GM12878 (cell line): ENCODE data around the gene ATP2A1. TPM values are rescaled to one million over a fixed set of nuclear protein-coding genes. Genes with fewer than 3 reads are reported as not detected.

ENCODE experiments used
- BACH1 ChIP-seq: fragments of 450-650 bp; IDR thresholded peaks from 2 replicates; pipeline ENCODE4 v1.6.1; 2017; ENCODE audit warnings: mild to moderate bottlenecking, borderline replicate concordance
- CUX1 ChIP-seq: IDR thresholded peaks from 2 replicates; pipeline ENCODE4 v1.6.1; 2012; ENCODE audit warnings: improper control_type of control experiment, low read depth, low read length; ENCODE audit not compliant: insufficient replicate concordance
- ESRRA ChIP-seq: IDR thresholded peaks from 2 replicates; pipeline ENCODE4 v1.6.1; 2012; ENCODE audit warnings: mild to moderate bottlenecking, low read length, improper control_type of control experiment
- ETV6 ChIP-seq, 2 experiments: fragments of 450-650 bp in 1 of 2; IDR thresholded peaks in 1 of 2; conservative IDR thresholded peaks in 1 of 2; 2 replicates each; pipeline ENCODE4 v1.6.1; 2014; ENCODE audit warnings: antibody characterized with exemption in 1 of 2, borderline replicate concordance in 1 of 2, low read depth in 1 of 2, mild to moderate bottlenecking in 1 of 2, moderate library complexity in 1 of 2
- FOXM1 ChIP-seq: IDR thresholded peaks from 2 replicates; pipeline ENCODE4 v1.6.1; 2012; ENCODE audit warnings: low read depth, mild to moderate bottlenecking, inconsistent platforms, low read length, moderate library complexity
- HDAC2 ChIP-seq: fragments of 200-600 bp; sonication (generic); IDR thresholded peaks from 2 replicates; pipeline ENCODE4 v1.6.1; 2017
- HDAC6 ChIP-seq: fragments of 200-600 bp; sonication (generic); IDR thresholded peaks from one replicate; pipeline ENCODE4 v1.8.0; 2017; ENCODE audit warnings: antibody characterized with exemption; ENCODE audit not compliant: unreplicated experiment
- IKZF2 ChIP-seq, 2 experiments: fragments of 450-650 bp; IDR thresholded peaks; 2 replicates each; pipeline ENCODE4 v1.6.1; 2017; ENCODE audit warnings: mild to moderate bottlenecking in 2 of 2, moderate library complexity in 2 of 2
- KDM1A ChIP-seq: fragments of 200-600 bp; sonication (generic); IDR thresholded peaks from 2 replicates; pipeline ENCODE4 v1.6.1; 2016; ENCODE audit warnings: borderline replicate concordance
- KLF5 ChIP-seq: fragments of 450-650 bp; IDR thresholded peaks from 2 replicates; pipeline ENCODE4 v1.6.1; 2014; ENCODE audit warnings: mild to moderate bottlenecking; ENCODE audit not compliant: partially characterized antibody
- LARP7 ChIP-seq: fragments of 450-650 bp; IDR thresholded peaks from 2 replicates; pipeline ENCODE4 v1.6.1; 2017; ENCODE audit warnings: mild to moderate bottlenecking
- MYB ChIP-seq: fragments of 150-350 bp; IDR thresholded peaks from 2 replicates; pipeline ENCODE4 v1.6.1; 2014; ENCODE audit warnings: mild to moderate bottlenecking, low read depth, low read length, borderline replicate concordance
- NR2C2 ChIP-seq: IDR thresholded peaks from 2 replicates; pipeline ENCODE4 v1.6.1; 2011; ENCODE audit warnings: borderline replicate concordance, low read depth; ENCODE audit not compliant: control insufficient read depth, insufficient read length
- RELB ChIP-seq: fragments of 450-650 bp; IDR thresholded peaks from 2 replicates; pipeline ENCODE4 v1.6.1; 2017; ENCODE audit warnings: low read depth, mild to moderate bottlenecking, moderate library complexity
- SREBF1 ChIP-seq: IDR thresholded peaks from 2 replicates; pipeline ENCODE4 v1.6.1; 2012; ENCODE audit warnings: mild to moderate bottlenecking, low read length
- YBX1 ChIP-seq: fragments of 450-650 bp; IDR thresholded peaks from 2 replicates; pipeline ENCODE4 v1.6.1; 2016; ENCODE audit warnings: antibody characterized with exemption
- ZNF207 ChIP-seq: fragments of 450-650 bp; IDR thresholded peaks from 2 replicates; pipeline ENCODE4 v1.6.1; 2014; ENCODE audit warnings: antibody characterized with exemption, mild to moderate bottlenecking, borderline replicate concordance
- polyA plus RNA-seq, 11 experiments: library from polyadenylated mRNA; depleted of rRNA in 4 of 11; unstranded in 6 of 11; stranded (reverse) in 5 of 11; fragments of >200 nt; fragmentation: Nextera tagmentation in 4 of 11; fragmentation: Illumina TruSeq in 1 of 11; extraction: Ambion mirVana in 4 of 11; extraction: Trizol in 1 of 11; gene quantifications; 1 replicate in 1 of 11; 2 replicates in 10 of 11; pipeline versions ENCODE4 v1.2.1 to v1.2.3, GENCODE V29; 2011 to 2016; ENCODE audit warnings: inconsistent platforms in 2 of 11, missing spikeins in 2 of 11, low read depth in 1 of 11
- total RNA-seq, 4 experiments: library from RNA; depleted of rRNA in 3 of 4; stranded (reverse); fragments of >200 nt in 3 of 4; fragmentation: Illumina TruSeq in 1 of 4; extraction: Trizol in 1 of 4; gene quantifications; 2 replicates each; pipeline versions ENCODE4 v1.2.1 to v1.2.3, GENCODE V29; 2013 to 2021
- TF ChIP-seq, protein P1 (sequence below): fragments of 450-650 bp; formaldehyde crosslinking; IDR thresholded peaks from 2 replicates; pipeline ENCODE4 v1.5.0; 2022; ENCODE audit warnings: mild to moderate bottlenecking, missing genetic modification characterization
- TF ChIP-seq, protein P2 (sequence below): IDR thresholded peaks from 2 replicates; pipeline ENCODE4 v1.6.1; 2012; ENCODE audit warnings: low read depth, low read length, improper control_type of control experiment

The ATP2A1 gene
- total and polyA plus RNA-seq, 10 of the 15 experiments (the other 5 are each of a cell fraction or from before 2014, with no cell fraction given), result 0.13 to 1.7 (median 0.88) TPM

GRCh38 chr16:28930652-28931051, 52.4 kb downstream of the ATP2A1 start (continued):
- TF ChIP-seq CUX1, result peak; percentile 77
- peak; percentile 60; the same call in 1 of the 2 replicates for TF ChIP-seq RELB
- no peak; a peak in 1 of 4 replicates for TF ChIP-seq ETV6 (conservative IDR thresholded peaks at IDR 0.05 in 1 of 2, IDR thresholded peaks at IDR 0.05 in 1 of 2; ENCODE audit: borderline replicate concordance in 1 of 2, low read depth in 1 of 2)
- TF ChIP-seq ESRRA, result no peak
- TF ChIP-seq FOXM1, result no peak
- TF ChIP-seq MYB, result no peak
- TF ChIP-seq HDAC2, result no peak
- no peak for TF ChIP-seq HDAC6
- TF ChIP-seq YBX1, result peak; percentile 63; the same call in 1 of the 2 replicates
- TF ChIP-seq KDM1A, result no peak
- TF ChIP-seq IKZF2 (IDR thresholded peaks at IDR 0.05), result peak; percentile 84 to 85; a peak in 3 of 4 replicates
- no peak for TF ChIP-seq SREBF1
- no peak for TF ChIP-seq LARP7
- TF ChIP-seq, protein P1, sequence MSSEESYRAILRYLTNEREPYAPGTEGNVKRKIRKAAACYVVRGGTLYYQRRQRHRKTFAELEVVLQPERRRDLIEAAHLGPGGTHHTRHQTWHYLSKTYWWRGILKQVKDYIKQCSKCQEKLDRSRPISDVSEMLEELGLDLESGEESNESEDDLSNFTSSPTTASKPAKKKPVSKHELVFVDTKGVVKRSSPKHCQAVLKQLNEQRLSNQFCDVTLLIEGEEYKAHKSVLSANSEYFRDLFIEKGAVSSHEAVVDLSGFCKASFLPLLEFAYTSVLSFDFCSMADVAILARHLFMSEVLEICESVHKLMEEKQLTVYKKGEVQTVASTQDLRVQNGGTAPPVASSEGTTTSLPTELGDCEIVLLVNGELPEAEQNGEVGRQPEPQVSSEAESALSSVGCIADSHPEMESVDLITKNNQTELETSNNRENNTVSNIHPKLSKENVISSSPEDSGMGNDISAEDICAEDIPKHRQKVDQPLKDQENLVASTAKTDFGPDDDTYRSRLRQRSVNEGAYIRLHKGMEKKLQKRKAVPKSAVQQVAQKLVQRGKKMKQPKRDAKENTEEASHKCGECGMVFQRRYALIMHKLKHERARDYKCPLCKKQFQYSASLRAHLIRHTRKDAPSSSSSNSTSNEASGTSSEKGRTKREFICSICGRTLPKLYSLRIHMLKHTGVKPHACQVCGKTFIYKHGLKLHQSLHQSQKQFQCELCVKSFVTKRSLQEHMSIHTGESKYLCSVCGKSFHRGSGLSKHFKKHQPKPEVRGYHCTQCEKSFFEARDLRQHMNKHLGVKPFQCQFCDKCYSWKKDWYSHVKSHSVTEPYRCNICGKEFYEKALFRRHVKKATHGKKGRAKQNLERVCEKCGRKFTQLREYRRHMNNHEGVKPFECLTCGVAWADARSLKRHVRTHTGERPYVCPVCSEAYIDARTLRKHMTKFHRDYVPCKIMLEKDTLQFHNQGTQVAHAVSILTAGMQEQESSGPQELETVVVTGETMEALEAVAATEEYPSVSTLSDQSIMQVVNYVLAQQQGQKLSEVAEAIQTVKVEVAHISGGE (CRISPR knock-in tag), result no peak
- no peak for TF ChIP-seq NR2C2
- TF ChIP-seq ZNF207, result peak; percentile 20; the same call in 1 of the 2 replicates
- no peak for TF ChIP-seq BACH1
- TF ChIP-seq KLF5, result no peak
- TF ChIP-seq, protein P2, sequence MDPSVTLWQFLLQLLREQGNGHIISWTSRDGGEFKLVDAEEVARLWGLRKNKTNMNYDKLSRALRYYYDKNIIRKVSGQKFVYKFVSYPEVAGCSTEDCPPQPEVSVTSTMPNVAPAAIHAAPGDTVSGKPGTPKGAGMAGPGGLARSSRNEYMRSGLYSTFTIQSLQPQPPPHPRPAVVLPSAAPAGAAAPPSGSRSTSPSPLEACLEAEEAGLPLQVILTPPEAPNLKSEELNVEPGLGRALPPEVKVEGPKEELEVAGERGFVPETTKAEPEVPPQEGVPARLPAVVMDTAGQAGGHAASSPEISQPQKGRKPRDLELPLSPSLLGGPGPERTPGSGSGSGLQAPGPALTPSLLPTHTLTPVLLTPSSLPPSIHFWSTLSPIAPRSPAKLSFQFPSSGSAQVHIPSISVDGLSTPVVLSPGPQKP, result no peak
